Upper lobe of right lung (tissue), 1 donor: Measurements from ENCODE around the gene GPA33. TPM values are rescaled to one million over a fixed set of nuclear protein-coding genes. Genes with fewer than 3 reads are reported as not detected.

Source experiments
- ATAC-seq: fragments of 200-7000 bp; cut with Tn5 transposase; one replicate; pipeline ENCODE4 v1.9.1; 2020; ENCODE audit warnings: mild to moderate bottlenecking, moderate library complexity
- DNase-seq: peaks from one replicate; pipeline ENCODE4 v3.0.0-alpha.2; 2020
- H3K27ac ChIP-seq: fragments of 200-600 bp; one replicate; pipeline ENCODE4 v1.8.0; 2022
- H3K27me3 ChIP-seq: fragments of 200-600 bp; one replicate; pipeline ENCODE4 v1.8.0; 2022; ENCODE audit warnings: mild to moderate bottlenecking
- H3K36me3 ChIP-seq: fragments of 200-600 bp; one replicate; pipeline ENCODE4 v1.8.0; 2022
- H3K4me1 ChIP-seq: fragments of 200-600 bp; one replicate; pipeline ENCODE4 v1.8.0; 2022
- H3K4me3 ChIP-seq: fragments of 200-600 bp; one replicate; pipeline ENCODE4 v1.8.0; 2022; ENCODE audit warnings: mild to moderate bottlenecking
- H3K9me3 ChIP-seq: fragments of 200-600 bp; one replicate; pipeline ENCODE4 v1.8.0; 2022
- CTCF ChIP-seq: fragments of 200-600 bp; IDR thresholded peaks from one replicate; pipeline ENCODE4 v1.8.0; 2022; ENCODE audit warnings: antibody characterized with exemption
- intact Hi-C: fragments of 100-400 bp; cut with DNase I; formaldehyde crosslinking; loops from one replicate; pipeline ENCODE4 v1.11.0; 2022
- long read RNA-seq: library from polyadenylated mRNA; unstranded; transcript quantifications from one replicate; pipeline ENCODE4 v2.0.0, GENCODE V29; 2021
- total RNA-seq: library from RNA; stranded (reverse); fragmentation: NEBNext Ultra II Directional; extraction: Animal tissue kit (Norgen Biotek cat#: 25700); gene quantifications from one replicate; pipeline ENCODE4 v1.2.1, GENCODE V29; 2021
- donor health status: DM: no; HTN: yes; CAD: no; lungs with severe emphysema.

GPA33 gene
- total RNA-seq = 0.90 TPM
- long read RNA-seq, partial matches to known transcripts = 1 of 3 reads
- long read RNA-seq, other reads (novel, unspliced or antisense) = 0 of 3 reads

GRCh38 chr1:167090314-167090942, at the start of gene GPA33:
Gene GPA33, minus strand, starts transcription at chr1:167090377. Its CDS starts 90 bp downstream, at chr1:167090287.
- intact Hi-C loops = no loop called here
- no peaks in the 10 kb centered on the region for H3K4me1 ChIP-seq
- DNase-seq (no peak), ATAC-seq (peak; percentile 87)
- H3K36me3 ChIP-seq = no peaks in the 10 kb centered on the region
- H3K27me3 ChIP-seq = no peaks in the 10 kb centered on the region
- peak within 1 kb of the TSS; percentile 59 for H3K27ac ChIP-seq
- H3K4me3 ChIP-seq = no peak within 1 kb of the TSS
- no peak for TF ChIP-seq CTCF
- H3K9me3 ChIP-seq = no peaks in the 10 kb centered on the region

GRCh38 chr1:167138703-167139102, 48.5 kb upstream of the GPA33 start:
- no peak for ATAC-seq
- no peaks in the 10 kb centered on the region for H3K9me3 ChIP-seq
- H3K4me3 ChIP-seq = no peak overlapping the region
- no peaks in the 10 kb centered on the region for H3K36me3 ChIP-seq
- no peaks in the 10 kb centered on the region for H3K27me3 ChIP-seq
- TF ChIP-seq CTCF = no peak
- H3K4me1 ChIP-seq = no peaks in the 10 kb centered on the region
- intact Hi-C loops = no loop called here
- DNase-seq = no peak
- H3K27ac ChIP-seq = no peak overlapping the region

GRCh38 chr1:167137793-167138510, 47.8 kb upstream of the GPA33 start:
- TF ChIP-seq CTCF = no peak

GRCh38 chr1:167137332-167137781, 47.2 kb upstream of the GPA33 start:
- DNase-seq (no peak), ATAC-seq (no peak)
- Histone ChIP-seq H3K27me3 (no peaks in the 10 kb centered on the region), H3K27ac (no peak overlapping the region), H3K9me3 (no peaks in the 10 kb centered on the region), H3K4me1 (no peaks in the 10 kb centered on the region), H3K36me3 (no peaks in the 10 kb centered on the region), H3K4me3 (no peak overlapping the region)
- TF ChIP-seq CTCF = no peak
- intact Hi-C loops = no loop called here

More at GRCh38 chr1:167137793-167138510, 47.8 kb upstream of the GPA33 start:
- Histone ChIP-seq H3K36me3 (no peaks in the 10 kb centered on the region), H3K27ac (no peak overlapping the region), H3K4me1 (no peaks in the 10 kb centered on the region), H3K9me3 (no peaks in the 10 kb centered on the region), H3K27me3 (no peaks in the 10 kb centered on the region), H3K4me3 (no peak overlapping the region)
- intact Hi-C loops = no loop called here
- ATAC-seq (no peak), DNase-seq (no peak)

- H3K36me3 ChIP-seq = no peaks in the 10 kb centered on the region
- intact Hi-C loops = no loop called here
- H3K9me3 ChIP-seq = no peaks in the 10 kb centered on the region
- DNase-seq = no peak
- H3K27ac ChIP-seq = no peak overlapping the region
- no peaks in the 10 kb centered on the region for H3K4me1 ChIP-seq
- no peak for TF ChIP-seq CTCF
- no peak overlapping the region for H3K4me3 ChIP-seq
- no peak for ATAC-seq
- H3K27me3 ChIP-seq = no peaks in the 10 kb centered on the region
Observed at GRCh38 chr1:167136806-167137205, 46.6 kb upstream of the GPA33 start.
